HEK293 (cell line): ENCODE data around the gene MTMR11.

Experiments
- FEZF1 ChIP-seq: fragments of 450-650 bp; formaldehyde crosslinking; IDR thresholded peaks from 2 replicates; pipeline ENCODE4 v1.5.1; 2016; ENCODE audit warnings: missing biosample characterization, missing genetic modification characterization
- GFI1B ChIP-seq: fragments of 450-650 bp; formaldehyde crosslinking; IDR thresholded peaks from 2 replicates; pipeline ENCODE4 v1.5.1; 2016; ENCODE audit warnings: missing biosample characterization, missing genetic modification characterization
- IKZF3 ChIP-seq: fragments of 450-650 bp; IDR thresholded peaks from 2 replicates; pipeline ENCODE4 v1.5.0; 2018; ENCODE audit warnings: missing biosample characterization, mild to moderate bottlenecking, missing genetic modification characterization, moderate library complexity
- SALL2 ChIP-seq: fragments of 450-650 bp; formaldehyde crosslinking; IDR thresholded peaks from 2 replicates; pipeline ENCODE4 v1.5.0; 2017; ENCODE audit warnings: missing biosample characterization, mild to moderate bottlenecking, missing genetic modification characterization, borderline replicate concordance
- SP7 ChIP-seq: fragments of 450-650 bp; formaldehyde crosslinking; IDR thresholded peaks from 2 replicates; pipeline ENCODE4 v1.5.1; 2016; ENCODE audit warnings: missing biosample characterization, missing genetic modification characterization
- TSHZ1 ChIP-seq: fragments of 450-650 bp; formaldehyde crosslinking; IDR thresholded peaks from 2 replicates; pipeline ENCODE4 v1.5.1; 2016; ENCODE audit warnings: missing biosample characterization, missing genetic modification characterization, borderline replicate concordance
- WT1 ChIP-seq: fragments of 450-650 bp; formaldehyde crosslinking; IDR thresholded peaks from 2 replicates; pipeline ENCODE4 v1.5.1; 2016; ENCODE audit warnings: missing biosample characterization, missing genetic modification characterization
- ZBTB11 ChIP-seq: fragments of 450-650 bp; formaldehyde crosslinking; conservative IDR thresholded peaks from 2 replicates; pipeline ENCODE4 v1.5.1; 2016; ENCODE audit warnings: low read depth, missing biosample characterization, missing genetic modification characterization
- ZBTB21 ChIP-seq: fragments of 450-650 bp; formaldehyde crosslinking; IDR thresholded peaks from 2 replicates; pipeline ENCODE4 v1.5.1; 2017; ENCODE audit warnings: missing biosample characterization, missing genetic modification characterization
- ZEB2 ChIP-seq: fragments of 450-650 bp; formaldehyde crosslinking; IDR thresholded peaks from 2 replicates; pipeline ENCODE4 v1.5.1; 2016; ENCODE audit warnings: missing biosample characterization, missing genetic modification characterization
- ZNF138 ChIP-seq: fragments of 450-650 bp; formaldehyde crosslinking; IDR thresholded peaks from 2 replicates; pipeline ENCODE4 v1.5.1; 2016; ENCODE audit warnings: missing biosample characterization, missing genetic modification characterization, borderline replicate concordance
- ZNF174 ChIP-seq: fragments of 450-650 bp; formaldehyde crosslinking; IDR thresholded peaks from 2 replicates; pipeline ENCODE4 v1.5.0; 2017; ENCODE audit warnings: missing biosample characterization, mild to moderate bottlenecking, missing genetic modification characterization
- ZNF184 ChIP-seq: fragments of 450-650 bp; IDR thresholded peaks from 2 replicates; pipeline ENCODE4 v1.5.1; 2018; ENCODE audit warnings: missing biosample characterization, mild to moderate bottlenecking, missing genetic modification characterization
- ZNF211 ChIP-seq: fragments of 450-650 bp; formaldehyde crosslinking; IDR thresholded peaks from 2 replicates; pipeline ENCODE4 v1.5.1; 2016; ENCODE audit warnings: low read depth, missing biosample characterization, missing genetic modification characterization
- ZNF23 ChIP-seq: fragments of 450-650 bp; formaldehyde crosslinking; IDR thresholded peaks from 2 replicates; pipeline ENCODE4 v1.5.1; 2016; ENCODE audit warnings: missing biosample characterization, missing genetic modification characterization, borderline replicate concordance
- ZNF311 ChIP-seq: fragments of 450-650 bp; formaldehyde crosslinking; IDR thresholded peaks from 2 replicates; pipeline ENCODE4 v1.5.1; 2017; ENCODE audit warnings: missing biosample characterization, missing genetic modification characterization, borderline replicate concordance
- ZNF488 ChIP-seq: fragments of 450-650 bp; formaldehyde crosslinking; IDR thresholded peaks from 2 replicates; pipeline ENCODE4 v1.5.1; 2016; ENCODE audit warnings: missing biosample characterization, missing genetic modification characterization
- ZNF518A ChIP-seq: fragments of 450-650 bp; formaldehyde crosslinking; conservative IDR thresholded peaks from 2 replicates; pipeline ENCODE4 v1.5.1; 2016; ENCODE audit warnings: low read depth, missing biosample characterization, missing genetic modification characterization
- ZNF548 ChIP-seq: fragments of 450-650 bp; formaldehyde crosslinking; IDR thresholded peaks from 2 replicates; pipeline ENCODE4 v1.5.1; 2016; ENCODE audit warnings: missing biosample characterization, missing genetic modification characterization
- ZNF600 ChIP-seq: fragments of 450-650 bp; formaldehyde crosslinking; IDR thresholded peaks from 2 replicates; pipeline ENCODE4 v1.5.1; 2016; ENCODE audit warnings: missing biosample characterization, missing genetic modification characterization
- ZNF626 ChIP-seq: fragments of 450-650 bp; sonication (Bioruptor Pico); formaldehyde crosslinking; IDR thresholded peaks from 2 replicates; pipeline ENCODE4 v1.5.1; 2018; ENCODE audit warnings: missing biosample characterization, missing genetic modification characterization, inconsistent platforms
- ZNF654 ChIP-seq: fragments of 450-650 bp; formaldehyde crosslinking; IDR thresholded peaks from 2 replicates; pipeline ENCODE4 v1.5.1; 2016; ENCODE audit warnings: low read depth, missing biosample characterization, missing genetic modification characterization
- ZNF701 ChIP-seq: fragments of 450-650 bp; formaldehyde crosslinking; IDR thresholded peaks from 2 replicates; pipeline ENCODE4 v1.5.1; 2016; ENCODE audit warnings: missing biosample characterization, missing genetic modification characterization
- ZNF704 ChIP-seq: fragments of 450-650 bp; formaldehyde crosslinking; IDR thresholded peaks from 2 replicates; pipeline ENCODE4 v1.5.1; 2016; ENCODE audit warnings: missing biosample characterization, missing genetic modification characterization
- ZXDB ChIP-seq: fragments of 450-650 bp; formaldehyde crosslinking; IDR thresholded peaks from 2 replicates; pipeline ENCODE4 v1.5.1; 2016; ENCODE audit warnings: missing biosample characterization, missing genetic modification characterization

The MTMR11 gene

GRCh38 chr1:149886396-149887195, 50.1 kb downstream of the MTMR11 start (continued):
- TF ChIP-seq ZNF518A (tag by site-specific recombination) (no peak), ZNF488 (no peak; the same call in 1 of the 2 replicates), FEZF1 (tag by site-specific recombination) (no peak), SALL2 (tag by site-specific recombination) (no peak), TSHZ1 (tag by site-specific recombination) (0 out of 2 replicates have a peak, but pooled peaks have one; percentile 8), ZNF626 (tag by site-specific recombination) (no peak), ZNF600 (tag by site-specific recombination) (peak; percentile 37; the same call in 1 of the 2 replicates), GFI1B (tag by site-specific recombination) (no peak), ZNF701 (no peak), ZNF548 (tag by site-specific recombination) (no peak), ZNF654 (tag by site-specific recombination) (no peak), WT1 (tag by site-specific recombination) (peak; percentile 13; the same call in 1 of the 2 replicates), ZXDB (tag by site-specific recombination) (no peak; the same call in none of the 2 replicates), IKZF3 (no peak), ZBTB11 (tag by site-specific recombination) (no peak; the same call in 1 of the 2 replicates), ZNF211 (tag by site-specific recombination) (no peak), ZBTB21 (tag by site-specific recombination) (no peak), ZNF311 (no peak), ZNF23 (tag by site-specific recombination) (no peak), SP7 (peak; percentile 25; the same call in 1 of the 2 replicates), ZNF184 (tag by site-specific recombination) (no peak), ZEB2 (tag by site-specific recombination) (no peak), ZNF138 (tag by site-specific recombination) (no peak), ZNF704 (no peak), ZNF174 (no peak)
